Ishikawa (cell line): Measurements from ENCODE around the gene OR10H2.
A peak's percentile ranks its signal among the peaks of the same experiment; 100 is the strongest.

Experiments used
- CEBPB ChIP-seq: IDR thresholded peaks from 2 replicates; pipeline ENCODE4 v1.6.1; 2012
- CREB1 ChIP-seq: IDR thresholded peaks from 2 replicates; pipeline ENCODE4 v1.6.1; 2012; ENCODE audit warnings: low read depth
- EGR1 ChIP-seq: IDR thresholded peaks from 2 replicates; pipeline ENCODE4 v1.6.1; 2012
- EP300 ChIP-seq: IDR thresholded peaks from 2 replicates; pipeline ENCODE4 v1.6.1; 2012; ENCODE audit warnings: borderline replicate concordance
- FOXM1 ChIP-seq: IDR thresholded peaks from 2 replicates; pipeline ENCODE4 v1.6.1; 2012; ENCODE audit warnings: low read depth, borderline replicate concordance
- NFIC ChIP-seq: IDR thresholded peaks from 2 replicates; pipeline ENCODE4 v1.6.1; 2012
- RAD21 ChIP-seq: IDR thresholded peaks from 2 replicates; pipeline ENCODE4 v1.6.1; 2012; ENCODE audit warnings: low read depth
- REST ChIP-seq: IDR thresholded peaks from 2 replicates; pipeline ENCODE4 v1.6.1; 2012; ENCODE audit warnings: low read depth, mild to moderate bottlenecking
- TAF1 ChIP-seq: IDR thresholded peaks from 2 replicates; pipeline ENCODE4 v1.6.1; 2012; ENCODE audit warnings: low read depth, mild to moderate bottlenecking
- TCF12 ChIP-seq: IDR thresholded peaks from 2 replicates; pipeline ENCODE4 v1.6.1; 2012; ENCODE audit warnings: low read depth
- TEAD4 ChIP-seq: IDR thresholded peaks from 2 replicates; pipeline ENCODE4 v1.6.1; 2012
- YY1 ChIP-seq: IDR thresholded peaks from 2 replicates; pipeline ENCODE4 v1.6.1; 2012; ENCODE audit warnings: low read depth
- ZBTB7A ChIP-seq: IDR thresholded peaks from 2 replicates; pipeline ENCODE4 v1.6.1; 2012; ENCODE audit warnings: low read depth
- TF ChIP-seq, protein P1 (sequence below): IDR thresholded peaks from 2 replicates; pipeline ENCODE4 v1.6.1; 2012
- TF ChIP-seq, protein P2 (sequence below): IDR thresholded peaks from 2 replicates; pipeline ENCODE4 v1.6.1; 2012

The OR10H2 gene

GRCh38 chr19:15684828-15685227, 43.0 kb upstream of the OR10H2 start:
- TF ChIP-seq RAD21 (no peak), REST (peak; percentile 91)

DNA sequence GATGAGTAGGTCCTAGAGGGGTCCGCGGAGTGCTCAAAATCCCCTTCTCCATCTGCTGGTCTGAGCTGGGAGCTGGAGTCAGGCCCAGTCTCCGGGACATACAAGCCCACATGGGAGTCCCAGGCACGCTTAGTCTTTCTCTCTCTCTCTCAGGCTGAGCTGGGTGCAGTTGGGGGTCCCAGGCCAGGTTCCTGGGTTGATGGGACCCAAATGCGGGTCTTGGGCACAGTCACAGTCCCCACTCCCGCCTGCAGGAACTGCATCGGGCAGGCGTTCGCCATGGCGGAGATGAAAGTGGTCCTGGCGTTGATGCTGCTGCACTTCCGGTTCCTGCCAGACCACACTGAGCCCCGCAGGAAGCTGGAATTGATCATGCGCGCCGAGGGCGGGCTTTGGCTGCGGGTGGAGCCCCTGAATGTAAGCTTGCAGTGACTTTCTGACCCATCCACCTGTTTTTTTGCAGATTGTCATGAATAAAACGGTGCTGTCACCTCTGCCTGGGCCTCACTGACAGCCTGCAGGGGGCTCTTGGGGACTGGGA, 31.1 kb upstream of the OR10H2 start:
- TF ChIP-seq CEBPB: no peak
- TF ChIP-seq, protein P1, sequence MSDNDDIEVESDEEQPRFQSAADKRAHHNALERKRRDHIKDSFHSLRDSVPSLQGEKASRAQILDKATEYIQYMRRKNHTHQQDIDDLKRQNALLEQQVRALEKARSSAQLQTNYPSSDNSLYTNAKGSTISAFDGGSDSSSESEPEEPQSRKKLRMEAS: no peak
- no peak for TF ChIP-seq FOXM1
- no peak for TF ChIP-seq TCF12
- TF ChIP-seq CREB1: no peak
- no peak for TF ChIP-seq YY1
- no peak for TF ChIP-seq EGR1
- TF ChIP-seq TAF1: no peak
- no peak for TF ChIP-seq RAD21

- TF ChIP-seq TCF12: no peak
- no peak for TF ChIP-seq REST
- TF ChIP-seq EGR1: no peak
- TF ChIP-seq YY1: no peak
- TF ChIP-seq TAF1: no peak
- TF ChIP-seq ZBTB7A: no peak
- no peak for TF ChIP-seq CREB1
- no peak for TF ChIP-seq NFIC
- TF ChIP-seq, protein P2, sequence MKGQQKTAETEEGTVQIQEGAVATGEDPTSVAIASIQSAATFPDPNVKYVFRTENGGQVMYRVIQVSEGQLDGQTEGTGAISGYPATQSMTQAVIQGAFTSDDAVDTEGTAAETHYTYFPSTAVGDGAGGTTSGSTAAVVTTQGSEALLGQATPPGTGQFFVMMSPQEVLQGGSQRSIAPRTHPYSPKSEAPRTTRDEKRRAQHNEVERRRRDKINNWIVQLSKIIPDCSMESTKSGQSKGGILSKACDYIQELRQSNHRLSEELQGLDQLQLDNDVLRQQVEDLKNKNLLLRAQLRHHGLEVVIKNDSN: no peak
- TF ChIP-seq EP300: no peak
- TF ChIP-seq TEAD4: no peak
Observed at GRCh38 chr19:15701757-15702533, 25.9 kb upstream of the OR10H2 start.

- TF ChIP-seq RAD21 (peak; percentile 19; the same call in 1 of the 2 replicates), NFIC (peak; percentile 70), TCF12 (no peak), CEBPB (0 out of 2 replicates have a peak, but pooled peaks have one; percentile 38)
- TF ChIP-seq, protein P2: peak; percentile 10; the same call in 1 of the 2 replicates
Observed at GRCh38 chr19:15702534-15702930, 25.3 kb upstream of the OR10H2 start.

DNA sequence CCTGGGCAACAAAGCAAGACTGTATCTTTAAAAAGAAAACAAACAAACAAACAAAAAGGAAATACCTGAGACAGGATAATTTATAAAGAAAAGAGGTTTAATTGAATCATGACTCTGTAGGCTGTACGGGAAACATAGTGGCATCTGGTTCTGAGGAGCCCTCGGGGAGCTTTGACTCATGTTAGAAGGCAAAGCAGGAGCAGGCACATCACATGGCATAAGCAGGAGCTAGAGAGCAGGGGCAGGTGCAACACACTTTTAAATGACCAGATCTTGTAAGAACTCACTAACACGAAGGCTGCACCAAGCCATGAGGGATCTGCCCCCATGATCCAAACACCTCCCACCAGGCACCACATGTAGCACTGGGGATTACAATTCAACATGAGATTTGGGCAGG, 13.2 kb upstream of the OR10H2 start:
- TF ChIP-seq TCF12 (no peak), EGR1 (no peak), TEAD4 (no peak), CEBPB (no peak), FOXM1 (no peak), EP300 (no peak), REST (no peak), RAD21 (no peak)
